SK-N-SH treated with all-trans-retinoic acid at 6 μM for 48 hours (cell line): ENCODE results near the gene FGF18.
"Not testable (repeated sequence)": the region's sequence is repeated elsewhere in the genome, so short reads cannot be mapped to it uniquely, and the experiment has no call there.

ENCODE experiments used
- ARNTL ChIP-seq: fragments of 450-650 bp; formaldehyde crosslinking; IDR thresholded peaks from 2 replicates; pipeline ENCODE4 v1.5.0; 2020; ENCODE audit warnings: low read depth, mild to moderate bottlenecking, moderate library complexity, borderline replicate concordance
- BACH2 ChIP-seq: fragments of 250-450 bp; sonication (Bioruptor Pico); IDR thresholded peaks from 2 replicates; pipeline ENCODE4 v1.9.0; 2021; ENCODE audit warnings: mild to moderate bottlenecking, borderline replicate concordance
- CREB5 ChIP-seq: fragments of 250-450 bp; sonication (Bioruptor Pico); IDR thresholded peaks from 2 replicates; pipeline ENCODE4 v1.5.1; 2020; ENCODE audit warnings: low read depth, mild to moderate bottlenecking, moderate library complexity
- CSRNP3 ChIP-seq: fragments of 250-450 bp; sonication (Bioruptor Pico); IDR thresholded peaks from 2 replicates; pipeline ENCODE4 v1.5.1; 2021; ENCODE audit warnings: mild to moderate bottlenecking, moderate library complexity
- GLIS3 ChIP-seq: fragments of 250-450 bp; sonication (Bioruptor Pico); IDR thresholded peaks from 2 replicates; pipeline ENCODE4 v1.5.0; 2020; ENCODE audit warnings: mild to moderate bottlenecking, moderate library complexity
- OSR1 ChIP-seq: fragments of 250-450 bp; sonication (Bioruptor Pico); IDR thresholded peaks from 2 replicates; pipeline ENCODE4 v1.8.0; 2022; ENCODE audit warnings: moderate library complexity, mild to moderate bottlenecking, inconsistent platforms
- PATZ1 ChIP-seq: fragments of 250-450 bp; sonication (Bioruptor Pico); IDR thresholded peaks from 2 replicates; pipeline ENCODE4 v1.8.0; 2020; ENCODE audit warnings: mild to moderate bottlenecking, moderate library complexity, borderline replicate concordance
- PPARA ChIP-seq: fragments of 250-450 bp; sonication (Bioruptor Pico); IDR thresholded peaks from 2 replicates; pipeline ENCODE4 v1.5.0; 2020; ENCODE audit warnings: mild to moderate bottlenecking, borderline replicate concordance
- SNAI2 ChIP-seq: fragments of 250-450 bp; sonication (Bioruptor Pico); IDR thresholded peaks from 2 replicates; pipeline ENCODE4 v1.5.0; 2020; ENCODE audit warnings: mild to moderate bottlenecking, moderate library complexity
- TOX ChIP-seq: fragments of 250-450 bp; sonication (Bioruptor Pico); IDR thresholded peaks from 2 replicates; pipeline ENCODE4 v1.8.0; 2021; ENCODE audit warnings: mild to moderate bottlenecking, moderate library complexity, borderline replicate concordance
- ZC3H10 ChIP-seq: fragments of 250-450 bp; sonication (Bioruptor Pico); IDR thresholded peaks from 2 replicates; pipeline ENCODE4 v1.5.1; 2021; ENCODE audit warnings: mild to moderate bottlenecking, moderate library complexity
- ZFP3 ChIP-seq: fragments of 250-450 bp; sonication (Bioruptor Pico); IDR thresholded peaks from 2 replicates; pipeline ENCODE4 v1.5.0; 2020; ENCODE audit warnings: mild to moderate bottlenecking, moderate library complexity
- ZNF8 ChIP-seq: fragments of 450-650 bp; formaldehyde crosslinking; IDR thresholded peaks from 2 replicates; pipeline ENCODE4 v1.5.0; 2020; ENCODE audit warnings: mild to moderate bottlenecking, moderate library complexity
- TF ChIP-seq, protein P1 (sequence below): fragments of 250-450 bp; sonication (Bioruptor Pico); IDR thresholded peaks from 2 replicates; pipeline ENCODE4 v1.5.0; 2020; ENCODE audit warnings: mild to moderate bottlenecking, moderate library complexity

- TF ChIP-seq CSRNP3; ZFP3 (CRISPR knock-in tag); ZNF8 (CRISPR knock-in tag); TOX (CRISPR knock-in tag); PATZ1; ARNTL (CRISPR knock-in tag); OSR1 (CRISPR knock-in tag); SNAI2 (CRISPR knock-in tag); CREB5 (CRISPR knock-in tag); BACH2 (CRISPR knock-in tag); GLIS3; PPARA (CRISPR knock-in tag); ZC3H10 (CRISPR knock-in tag): not testable (repeated sequence)
- TF ChIP-seq, protein P1, sequence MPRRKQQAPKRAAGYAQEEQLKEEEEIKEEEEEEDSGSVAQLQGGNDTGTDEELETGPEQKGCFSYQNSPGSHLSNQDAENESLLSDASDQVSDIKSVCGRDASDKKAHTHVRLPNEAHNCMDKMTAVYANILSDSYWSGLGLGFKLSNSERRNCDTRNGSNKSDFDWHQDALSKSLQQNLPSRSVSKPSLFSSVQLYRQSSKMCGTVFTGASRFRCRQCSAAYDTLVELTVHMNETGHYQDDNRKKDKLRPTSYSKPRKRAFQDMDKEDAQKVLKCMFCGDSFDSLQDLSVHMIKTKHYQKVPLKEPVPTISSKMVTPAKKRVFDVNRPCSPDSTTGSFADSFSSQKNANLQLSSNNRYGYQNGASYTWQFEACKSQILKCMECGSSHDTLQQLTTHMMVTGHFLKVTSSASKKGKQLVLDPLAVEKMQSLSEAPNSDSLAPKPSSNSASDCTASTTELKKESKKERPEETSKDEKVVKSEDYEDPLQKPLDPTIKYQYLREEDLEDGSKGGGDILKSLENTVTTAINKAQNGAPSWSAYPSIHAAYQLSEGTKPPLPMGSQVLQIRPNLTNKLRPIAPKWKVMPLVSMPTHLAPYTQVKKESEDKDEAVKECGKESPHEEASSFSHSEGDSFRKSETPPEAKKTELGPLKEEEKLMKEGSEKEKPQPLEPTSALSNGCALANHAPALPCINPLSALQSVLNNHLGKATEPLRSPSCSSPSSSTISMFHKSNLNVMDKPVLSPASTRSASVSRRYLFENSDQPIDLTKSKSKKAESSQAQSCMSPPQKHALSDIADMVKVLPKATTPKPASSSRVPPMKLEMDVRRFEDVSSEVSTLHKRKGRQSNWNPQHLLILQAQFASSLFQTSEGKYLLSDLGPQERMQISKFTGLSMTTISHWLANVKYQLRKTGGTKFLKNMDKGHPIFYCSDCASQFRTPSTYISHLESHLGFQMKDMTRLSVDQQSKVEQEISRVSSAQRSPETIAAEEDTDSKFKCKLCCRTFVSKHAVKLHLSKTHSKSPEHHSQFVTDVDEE (CRISPR knock-in tag) = not testable (repeated sequence)
Measured at GRCh38 chr5:171384416-171384815, 35.0 kb upstream of the FGF18 start.
